Transverse colon (tissue), 4 donors: Measurements from ENCODE around the gene GORAB. TPM values are rescaled to one million over a fixed set of nuclear protein-coding genes. Genes with fewer than 3 reads are reported as not detected.

Experiments
- DNase-seq: peaks from one replicate; pipeline ENCODE4 v3.0.0-alpha.2; 2019
- H3K27ac ChIP-seq, 4 donors: fragments of 200-600 bp; sonication (generic); 2 replicates each; pipeline ENCODE4 v1.5.1; 2016 to 2018; ENCODE audit warnings: inconsistent platforms in 4 of 4
- H3K27me3 ChIP-seq: fragments of 200-600 bp; sonication (generic); 2 replicates; pipeline ENCODE4 v1.5.1; 2017; ENCODE audit warnings: inconsistent platforms
- H3K36me3 ChIP-seq, 4 donors: fragments of 200-600 bp; sonication (generic); 2 replicates each; pipeline ENCODE4 v1.5.1; 2017 to 2019; ENCODE audit warnings: inconsistent platforms in 4 of 4
- H3K4me1 ChIP-seq, 4 donors: fragments of 200-600 bp; sonication (generic); 2 replicates each; pipeline ENCODE4 v1.5.1; 2017 to 2020; ENCODE audit warnings: inconsistent platforms in 4 of 4
- H3K4me3 ChIP-seq, 4 donors: fragments of 200-600 bp; sonication (generic); 1 replicate in 1 of 4; 2 replicates in 3 of 4; pipeline versions ENCODE4 v1.5.1 to v1.6.1; 2017 to 2019; ENCODE audit warnings: inconsistent platforms in 4 of 4
- H3K9me3 ChIP-seq, 2 donors: fragments of 200-600 bp; sonication (generic); 2 replicates each; pipeline ENCODE4 v1.5.1; 2017 to 2019; ENCODE audit warnings: inconsistent platforms in 2 of 2
- EP300 ChIP-seq: sonication (generic); formaldehyde crosslinking; IDR thresholded peaks from one replicate; pipeline ENCODE4 v1.6.1; 2017; ENCODE audit warnings: antibody characterized with exemption, low read depth
- POLR2A ChIP-seq: fragments of 450-650 bp; IDR thresholded peaks from one replicate; pipeline ENCODE4 v1.6.1; 2016; ENCODE audit warnings: antibody characterized with exemption, mild to moderate bottlenecking, moderate library complexity
- POLR2AphosphoS5 ChIP-seq, 3 donors: sonication (generic); formaldehyde crosslinking; IDR thresholded peaks; one replicate each; pipeline ENCODE4 v1.6.1; 2016; ENCODE audit warnings: antibody characterized with exemption in 3 of 3
- WGBS, 2 donors: methylation state at CpG; one replicate each; pipeline ENCODE4 v1.1.5; 2018; ENCODE audit warnings: low coverage in 1 of 2; 5-methylcytosine and 5-hydroxymethylcytosine counted together
- in situ Hi-C, 4 donors: fragments of 200-750 bp; cut with MboI; loops; one replicate each; pipeline versions ENCODE4 v1.15.0 to v1.15.1; 2017; ENCODE audit warnings: low sequenced_read_pairs in 3 of 4, low pct_ligation_motif_present in 1 of 4, low pct_unique_long_range_greater_than_20kb in 1 of 4
- intact Hi-C: fragments of 100-400 bp; cut with DNase I; formaldehyde crosslinking; loops from one replicate; pipeline ENCODE4 v1.15.1; 2023; ENCODE audit warnings: low total_unique reads
- total RNA-seq, 4 donors: library from RNA; depleted of rRNA; stranded (reverse); fragments of >200 nt; gene quantifications; one replicate each; pipeline ENCODE4 v1.1.0, GENCODE V29; 2016
- TF ChIP-seq, protein P1 (sequence below), 5 experiments: fragments of 200-600 bp in 3 of 5; fragments of 450-650 bp in 2 of 5; sonication (generic) in 3 of 5; IDR thresholded peaks; 1 replicate in 2 of 5; 2 replicates in 3 of 5; pipeline ENCODE4 v1.5.1; 2016 to 2017; ENCODE audit warnings: antibody characterized with exemption in 5 of 5, inconsistent platforms in 3 of 5, mild to moderate bottlenecking in 2 of 5, moderate library complexity in 1 of 5

GORAB gene
- total RNA-seq, 4 donors from 2014 or later, result 8.2 to 83.0 (median 29.9) TPM

DNA sequence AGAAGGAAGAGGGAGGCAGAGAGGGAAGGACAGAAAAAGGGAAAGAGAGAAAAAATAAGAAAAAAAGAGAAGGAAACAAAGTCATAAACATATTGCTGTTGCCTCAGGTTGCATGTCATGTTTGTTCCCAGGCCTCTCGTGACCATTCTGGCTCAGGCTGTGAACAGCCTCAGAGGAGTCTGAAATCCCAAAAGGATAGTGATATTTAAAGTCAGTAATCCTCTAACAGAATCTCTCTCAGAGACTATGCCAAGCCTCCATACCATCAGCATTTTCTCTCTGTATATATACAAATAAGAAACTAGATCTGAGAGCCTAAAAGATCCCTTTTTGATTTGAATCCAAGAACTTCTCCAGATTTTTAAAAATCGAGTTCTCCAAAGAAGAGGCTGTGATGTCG lies 35.2 kb downstream of the GORAB start:
- Histone ChIP-seq H3K36me3 (no peaks in the 10 kb centered on the region), H3K27ac (no peak overlapping the region)

DNA sequence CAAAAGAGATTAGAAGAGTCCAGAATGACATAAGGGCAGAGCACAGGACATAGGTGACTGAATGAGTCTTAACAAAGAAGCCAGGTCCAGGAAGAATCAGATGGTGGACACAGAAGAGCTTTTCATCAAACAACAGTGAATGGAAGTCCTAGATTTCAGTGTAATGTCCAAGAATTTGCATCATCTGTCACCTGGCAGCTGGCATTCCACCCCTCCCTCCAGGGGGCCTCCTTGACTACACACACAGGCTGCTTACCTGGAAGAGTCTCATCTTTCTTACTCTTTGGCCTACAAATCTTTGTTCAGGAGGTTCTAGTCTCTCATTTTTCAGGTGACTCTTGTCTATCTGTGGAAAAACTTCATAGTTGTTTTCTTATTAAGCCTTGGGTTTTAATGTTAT lies 36.2 kb downstream of the GORAB start:
- in situ Hi-C loops, result no loop called here
- no peaks in the 10 kb centered on the region for H3K27me3 ChIP-seq
- intact Hi-C loops, result no loop called here
- no peak overlapping the region for H3K27ac ChIP-seq
- DNase-seq, result no peak
- H3K36me3 ChIP-seq, result no peaks in the 10 kb centered on the region
- H3K4me3 ChIP-seq, result no peak overlapping the region
- TF ChIP-seq POLR2AphosphoS5 (IDR thresholded peaks at IDR 0.05), result no peak
- TF ChIP-seq, protein P1, sequence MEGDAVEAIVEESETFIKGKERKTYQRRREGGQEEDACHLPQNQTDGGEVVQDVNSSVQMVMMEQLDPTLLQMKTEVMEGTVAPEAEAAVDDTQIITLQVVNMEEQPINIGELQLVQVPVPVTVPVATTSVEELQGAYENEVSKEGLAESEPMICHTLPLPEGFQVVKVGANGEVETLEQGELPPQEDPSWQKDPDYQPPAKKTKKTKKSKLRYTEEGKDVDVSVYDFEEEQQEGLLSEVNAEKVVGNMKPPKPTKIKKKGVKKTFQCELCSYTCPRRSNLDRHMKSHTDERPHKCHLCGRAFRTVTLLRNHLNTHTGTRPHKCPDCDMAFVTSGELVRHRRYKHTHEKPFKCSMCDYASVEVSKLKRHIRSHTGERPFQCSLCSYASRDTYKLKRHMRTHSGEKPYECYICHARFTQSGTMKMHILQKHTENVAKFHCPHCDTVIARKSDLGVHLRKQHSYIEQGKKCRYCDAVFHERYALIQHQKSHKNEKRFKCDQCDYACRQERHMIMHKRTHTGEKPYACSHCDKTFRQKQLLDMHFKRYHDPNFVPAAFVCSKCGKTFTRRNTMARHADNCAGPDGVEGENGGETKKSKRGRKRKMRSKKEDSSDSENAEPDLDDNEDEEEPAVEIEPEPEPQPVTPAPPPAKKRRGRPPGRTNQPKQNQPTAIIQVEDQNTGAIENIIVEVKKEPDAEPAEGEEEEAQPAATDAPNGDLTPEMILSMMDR (IDR thresholded peaks at IDR 0.05), result no peak
- no peak for TF ChIP-seq EP300
- TF ChIP-seq POLR2A, result no peak
- H3K4me1 ChIP-seq, result no peaks in the 10 kb centered on the region
- no peaks in the 10 kb centered on the region for H3K9me3 ChIP-seq

More for the DNA sequence above, 35.2 kb downstream of the GORAB start:
- in situ Hi-C loops, result no loop called here
- intact Hi-C loops, result no loop called here
- TF ChIP-seq POLR2AphosphoS5 (IDR thresholded peaks at IDR 0.05) (no peak), POLR2A (no peak)
- 74 to 79% methylated on average over 3 of the region's 3 CpGs for WGBS, 2 donors
- H3K27me3 ChIP-seq, result no peaks in the 10 kb centered on the region
- DNase-seq, result no peak
- no peaks in the 10 kb centered on the region for H3K4me1 ChIP-seq
- no peaks in the 10 kb centered on the region for H3K9me3 ChIP-seq
- no peak overlapping the region for H3K4me3 ChIP-seq

DNA sequence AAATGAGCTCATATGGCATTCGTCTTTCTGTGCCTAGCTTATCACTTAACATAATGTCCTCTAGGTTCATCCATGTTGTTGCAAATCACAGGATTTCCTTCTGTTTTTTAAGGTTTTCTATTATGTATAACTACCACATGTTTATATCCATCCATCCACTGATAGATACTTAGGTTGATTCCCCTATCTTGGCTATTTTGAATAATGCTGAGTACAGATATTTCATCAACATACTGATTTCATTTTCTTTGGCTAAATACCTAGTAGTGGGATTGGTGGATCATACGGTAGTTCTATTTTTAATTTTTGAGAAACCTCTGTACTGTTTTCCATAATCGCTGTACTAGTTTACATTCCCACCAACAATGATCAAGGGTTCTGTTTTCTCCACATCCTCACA lies 45.0 kb downstream of the GORAB start:
- Histone ChIP-seq H3K27me3 (no peaks in the 10 kb centered on the region), H3K4me1 (no peaks in the 10 kb centered on the region), H3K36me3 (no peaks in the 10 kb centered on the region), H3K27ac (no peak overlapping the region), H3K9me3 (no peaks in the 10 kb centered on the region), H3K4me3 (no peak overlapping the region)
- in situ Hi-C loops (no loop called here), intact Hi-C loops (loop anchor here (5.0 kb wide), 1 partner anchor 505 kb away; no protein-coding TSS in a partner anchor)
- 79 to 87% methylated on average over 3 of the region's 3 CpGs for WGBS, 2 donors
- no peak for DNase-seq
- TF ChIP-seq POLR2AphosphoS5 (IDR thresholded peaks at IDR 0.05) (no peak), POLR2A (no peak), EP300 (no peak)
- TF ChIP-seq, protein P1 (IDR thresholded peaks at IDR 0.05), result no peak

DNA sequence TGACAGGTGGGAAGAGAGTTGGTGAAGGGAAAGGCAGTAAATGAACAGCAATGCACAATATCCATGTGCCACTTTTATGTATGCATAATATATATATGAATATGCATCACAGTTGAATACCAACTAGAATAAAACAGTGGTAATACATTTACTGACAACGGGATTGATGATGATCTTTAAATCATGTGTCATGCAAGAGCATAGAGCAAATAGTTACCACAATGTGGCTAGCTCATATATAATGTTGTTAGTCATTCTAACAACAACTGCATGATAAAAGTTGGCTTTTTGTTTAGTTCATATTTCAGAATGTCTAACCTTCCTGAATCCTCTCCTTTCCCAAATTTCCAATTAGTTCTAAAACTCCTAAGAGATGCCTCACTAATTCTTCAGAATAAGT lies 46.4 kb downstream of the GORAB start:
- in situ Hi-C loops (no loop called here), intact Hi-C loops (loop anchor here (5.0 kb wide), 1 partner anchor 504 kb away; no protein-coding TSS in a partner anchor)
- Histone ChIP-seq H3K36me3 (no peaks in the 10 kb centered on the region), H3K27ac (no peak overlapping the region), H3K9me3 (no peaks in the 10 kb centered on the region), H3K4me1 (no peaks in the 10 kb centered on the region), H3K4me3 (no peak overlapping the region), H3K27me3 (no peaks in the 10 kb centered on the region)
- DNase-seq, result no peak
- no peak for TF ChIP-seq EP300
- TF ChIP-seq, protein P1 (IDR thresholded peaks at IDR 0.05), result no peak
- no peak for TF ChIP-seq POLR2AphosphoS5 (IDR thresholded peaks at IDR 0.05)
- no peak for TF ChIP-seq POLR2A
- WGBS, 2 donors, result 75 to 87% methylated on average over 1 of the region's 1 CpG
